ENCODE results near the gene HHAT.

The HHAT gene

GRCh38 chr1:210328746-210329503, at the start of gene HHAT:
TSS of gene HHAT (plus strand) at chr1:210328902. CDS start at chr1:210348976, 20,074 bp downstream.
- TF ChIP-seq CTCF (conservative IDR thresholded peaks at IDR 0.05; ENCODE audit: low read depth, low read length): peak; percentile 2
- H3K4me3 ChIP-seq (ENCODE audit: low read length): peak within 1 kb of the TSS; percentile 80
- DNase-seq (ENCODE audit: low read depth): peak; percentile 32

GRCh38 chr1:210280221-210280620, 48.5 kb upstream of the HHAT start:
- DNase-seq (ENCODE audit: low read depth): no peak
- H3K4me3 ChIP-seq (ENCODE audit: low read length): no peak overlapping the region
- no peak for TF ChIP-seq CTCF (conservative IDR thresholded peaks at IDR 0.05; ENCODE audit: low read depth, low read length)

GRCh38 chr1:210288116-210288515, 40.6 kb upstream of the HHAT start:
- H3K4me3 ChIP-seq (ENCODE audit: low read length): no peak overlapping the region
- DNase-seq (ENCODE audit: low read depth): no peak
- TF ChIP-seq CTCF (conservative IDR thresholded peaks at IDR 0.05; ENCODE audit: low read depth, low read length): no peak

GRCh38 chr1:210289248-210289647, 39.5 kb upstream of the HHAT start:
- no peak for DNase-seq (ENCODE audit: low read depth)
- no peak overlapping the region for H3K4me3 ChIP-seq (ENCODE audit: low read length)
- TF ChIP-seq CTCF (conservative IDR thresholded peaks at IDR 0.05; ENCODE audit: low read depth, low read length): no peak

- TF ChIP-seq CTCF (conservative IDR thresholded peaks at IDR 0.05; ENCODE audit: low read depth, low read length): no peak
- no peak overlapping the region for H3K4me3 ChIP-seq (ENCODE audit: low read length)
- no peak for DNase-seq (ENCODE audit: low read depth)
These were observed 37.5 kb upstream of the HHAT start for GRCh38 chr1:210291081-210291764.

GRCh38 chr1:210291786-210292230, 36.9 kb upstream of the HHAT start:
- H3K4me3 ChIP-seq (ENCODE audit: low read length): peak overlapping the region; percentile 56
- no peak for TF ChIP-seq CTCF (conservative IDR thresholded peaks at IDR 0.05; ENCODE audit: low read depth, low read length)
- DNase-seq (ENCODE audit: low read depth): no peak

All from retinal pigment epithelial cell (primary cell).